ENCODE results near the gene ZNF445.
"Not testable (repeated sequence)": the region's sequence is repeated elsewhere in the genome, so short reads cannot be mapped to it uniquely, and the experiment has no call there.

The ZNF445 gene

DNA sequence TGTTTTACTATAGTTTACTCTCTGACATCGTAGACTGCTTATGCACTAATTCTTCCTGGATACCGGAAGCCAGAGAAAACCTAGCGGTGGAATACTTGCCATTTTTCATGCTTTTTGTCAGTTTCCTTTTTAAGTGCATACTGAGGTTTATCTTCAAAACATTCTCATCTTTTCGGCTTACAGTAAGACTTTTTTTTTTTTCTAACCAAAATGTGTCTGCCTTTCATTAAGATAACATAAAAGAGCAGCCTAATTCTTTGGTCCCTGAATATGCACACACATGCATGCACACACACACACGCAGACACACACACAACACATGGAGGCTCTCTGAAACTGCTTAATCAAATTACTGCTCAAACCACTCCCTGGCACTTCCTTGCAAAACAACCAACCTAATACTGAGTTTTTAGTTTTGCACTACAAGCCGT lies 1.3 kb downstream of the ZNF445 start:
- no peak for DNase-seq (ENCODE audit: low read depth in 2 of 2)

DNA sequence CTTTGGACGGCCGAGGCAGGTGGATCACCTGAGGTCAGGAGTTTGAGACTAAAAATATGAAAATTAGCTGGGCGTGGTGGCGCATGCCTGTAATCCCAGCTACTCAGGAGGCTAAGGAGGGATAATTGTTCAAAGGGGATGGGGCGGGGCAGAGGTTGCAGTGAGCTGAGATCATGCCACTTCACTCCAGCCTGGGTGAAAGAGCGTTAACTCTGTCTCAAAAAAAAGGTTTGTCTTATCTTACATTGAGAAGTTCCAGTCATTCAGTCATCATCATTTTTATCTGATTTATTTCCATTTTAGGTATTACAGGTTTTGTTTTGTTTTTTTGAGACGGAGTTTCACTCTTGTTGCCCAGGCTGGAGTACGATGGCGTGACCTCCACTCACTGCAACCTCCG lies 2.6 kb downstream of the ZNF445 start:
- not testable (repeated sequence) for DNase-seq (ENCODE audit: low read depth in 2 of 2)

DNA sequence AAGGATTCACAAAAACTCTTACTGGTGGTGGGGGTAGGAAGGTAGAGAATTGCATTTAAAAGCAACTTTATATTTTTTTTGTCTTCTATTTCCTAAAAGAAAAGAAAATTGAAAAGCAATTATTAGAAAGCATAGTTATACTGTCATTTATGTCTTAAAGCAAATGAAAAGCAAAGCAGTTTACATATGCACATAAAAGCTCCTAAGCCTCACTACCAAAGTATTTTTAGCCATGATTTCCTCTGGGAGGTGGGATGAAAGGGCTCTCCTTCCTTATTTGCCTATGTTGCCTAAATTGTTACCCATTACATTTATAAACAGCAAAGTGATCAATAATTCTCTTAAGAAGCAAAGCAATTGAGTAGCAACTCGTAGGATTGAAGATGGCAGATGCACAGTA lies 7.0 kb downstream of the ZNF445 start:
- no peak for DNase-seq (ENCODE audit: low read depth in 2 of 2)

DNA sequence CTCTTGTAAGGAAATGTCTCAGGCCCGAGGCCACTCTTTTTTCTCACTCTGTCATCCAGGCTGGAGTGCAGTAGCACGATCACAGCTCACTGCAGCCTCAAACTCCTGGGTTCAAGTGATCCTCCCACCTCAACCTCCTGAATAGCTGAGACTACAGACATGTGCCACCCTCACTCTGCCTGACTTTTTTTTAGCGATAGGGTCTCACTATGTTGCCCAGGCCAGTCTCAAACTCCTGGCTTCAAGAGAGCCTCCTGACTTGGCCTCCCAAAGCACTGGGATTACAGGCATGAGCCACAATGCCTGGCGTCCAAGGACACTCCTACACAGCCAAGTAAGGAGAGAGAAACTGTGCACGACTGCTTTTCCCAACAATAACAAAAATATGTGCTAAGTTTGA lies 7.6 kb downstream of the ZNF445 start:
- DNase-seq (ENCODE audit: low read depth in 2 of 2) = no peak

DNA sequence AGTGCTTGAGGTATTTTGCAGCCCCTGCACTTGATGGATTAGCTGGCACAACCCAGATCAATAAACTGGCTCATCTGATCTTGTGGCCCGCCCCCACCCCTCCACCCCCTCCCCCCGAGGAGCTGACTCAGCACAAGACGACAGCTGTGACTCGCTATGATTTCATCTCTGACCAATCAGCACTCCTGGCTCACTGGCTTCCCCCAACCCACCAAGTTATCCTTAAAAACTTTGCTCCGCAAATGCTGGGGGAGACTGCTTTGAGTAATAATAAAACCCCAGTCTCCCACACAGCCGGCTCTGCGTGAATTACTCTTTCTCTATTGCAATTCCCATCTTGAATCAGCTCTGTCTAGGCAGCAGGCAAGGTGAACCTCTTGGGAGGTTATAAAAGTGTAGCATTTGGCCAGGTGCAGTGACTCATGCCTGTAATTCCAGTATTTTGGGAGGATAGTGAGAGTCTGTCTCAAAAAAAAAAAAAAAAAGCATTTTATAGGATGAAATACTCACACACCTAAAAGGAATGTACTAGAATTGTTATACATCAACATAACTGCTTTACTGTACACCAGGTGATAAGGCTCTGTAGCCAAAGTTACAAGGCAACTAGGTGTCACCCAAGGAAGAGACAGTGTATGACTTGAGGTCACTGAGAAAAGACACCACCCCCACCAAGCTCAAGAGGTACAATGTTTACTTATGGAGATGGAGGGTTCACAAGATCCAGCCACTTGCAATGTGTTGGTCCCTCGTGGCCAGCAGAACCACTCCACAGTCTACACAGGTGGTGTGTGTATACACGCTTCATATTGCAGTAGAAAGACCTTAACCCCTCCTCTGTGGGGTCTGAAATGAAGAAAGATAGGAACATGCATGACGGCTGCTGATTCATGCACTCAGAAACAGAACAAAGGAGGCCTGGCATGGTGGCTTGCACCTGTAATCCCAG lies 8.6 kb downstream of the ZNF445 start:
- DNase-seq (ENCODE audit: low read depth in 2 of 2) = peak in 1 of 2 experiments; percentile 8

DNA sequence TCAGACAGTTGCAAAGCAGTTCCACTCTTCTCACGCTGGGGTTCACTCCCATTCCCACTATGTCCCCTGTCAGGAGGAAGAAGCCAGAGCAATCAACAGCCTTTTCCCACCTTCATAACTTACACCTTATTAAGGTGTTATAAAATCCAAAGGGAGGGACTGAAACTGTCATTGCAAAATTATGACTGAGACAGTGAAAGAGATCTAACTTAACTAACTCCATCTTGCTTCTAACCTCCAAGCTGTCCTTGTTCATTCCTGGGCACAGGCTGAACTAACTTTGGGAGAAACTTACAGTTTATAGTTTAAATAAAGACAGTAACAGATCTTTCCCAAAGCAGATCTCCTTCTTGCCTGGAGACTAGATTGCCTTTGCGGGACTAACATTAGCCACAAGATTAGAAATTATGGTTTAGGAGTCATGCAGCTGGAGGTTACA lies 9.4 kb downstream of the ZNF445 start:
- not testable (repeated sequence) for DNase-seq (ENCODE audit: low read depth in 2 of 2)

DNA sequence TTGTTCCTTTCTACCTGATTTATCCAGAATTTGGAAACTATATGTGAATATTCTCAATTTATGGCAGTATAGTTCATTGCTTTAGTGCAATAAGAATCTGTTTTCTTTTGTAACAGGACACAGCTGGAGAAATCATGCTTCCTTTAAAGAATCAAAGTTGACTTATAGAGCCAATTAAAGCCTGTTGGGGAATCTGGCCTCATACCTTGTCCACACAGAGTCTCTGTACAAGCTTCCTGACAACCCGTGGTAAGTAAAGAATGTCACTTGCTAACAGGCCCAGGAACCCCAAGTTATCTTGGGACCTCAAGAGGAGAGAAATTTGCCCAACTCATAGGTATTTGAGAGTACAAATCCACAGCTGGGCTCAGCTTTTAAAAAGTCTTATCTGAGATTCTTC lies 10.2 kb downstream of the ZNF445 start:
- no peak for DNase-seq (ENCODE audit: low read depth in 2 of 2)

DNA sequence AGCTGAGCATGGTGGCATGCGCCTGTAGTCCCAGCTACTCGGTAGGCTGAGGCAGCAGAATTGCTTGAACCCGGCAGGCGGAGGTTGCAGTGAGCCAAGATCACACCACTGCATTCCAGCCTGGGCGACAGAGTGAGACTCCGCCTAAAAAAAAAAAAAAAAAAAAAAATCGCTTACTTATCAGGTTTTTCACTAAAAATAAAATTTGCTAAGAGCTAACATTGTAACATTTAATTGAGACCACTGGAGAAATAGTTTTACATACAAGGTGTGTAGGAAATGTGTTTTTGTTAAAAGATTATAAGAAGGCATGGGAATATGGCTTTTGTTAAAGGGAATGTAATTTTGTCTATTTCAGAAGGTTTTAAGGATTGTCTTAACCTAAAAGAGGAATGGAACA lies 12.6 kb downstream of the ZNF445 start:
- not testable (repeated sequence) for DNase-seq (ENCODE audit: low read depth in 2 of 2)

DNA sequence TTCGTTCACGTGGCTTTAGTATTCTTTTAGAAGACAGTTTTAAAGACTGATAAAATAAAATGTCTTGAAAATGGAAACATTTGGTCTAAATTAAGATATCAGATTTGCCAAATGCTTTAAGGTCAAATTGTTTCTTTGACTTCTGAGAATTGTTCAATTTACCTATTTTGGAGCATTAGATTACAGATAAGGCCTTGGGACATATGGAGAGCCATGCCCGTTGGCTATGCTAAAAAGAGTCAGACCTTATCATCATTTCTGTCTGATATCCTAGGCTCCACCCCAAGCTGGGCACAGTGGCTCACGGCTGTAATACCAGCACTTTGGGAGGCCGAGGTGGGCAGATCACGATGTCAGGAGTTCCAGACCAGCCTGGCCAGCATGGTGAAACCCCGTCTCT lies 13.0 kb downstream of the ZNF445 start:
- DNase-seq (ENCODE audit: low read depth in 2 of 2) = no peak

DNA sequence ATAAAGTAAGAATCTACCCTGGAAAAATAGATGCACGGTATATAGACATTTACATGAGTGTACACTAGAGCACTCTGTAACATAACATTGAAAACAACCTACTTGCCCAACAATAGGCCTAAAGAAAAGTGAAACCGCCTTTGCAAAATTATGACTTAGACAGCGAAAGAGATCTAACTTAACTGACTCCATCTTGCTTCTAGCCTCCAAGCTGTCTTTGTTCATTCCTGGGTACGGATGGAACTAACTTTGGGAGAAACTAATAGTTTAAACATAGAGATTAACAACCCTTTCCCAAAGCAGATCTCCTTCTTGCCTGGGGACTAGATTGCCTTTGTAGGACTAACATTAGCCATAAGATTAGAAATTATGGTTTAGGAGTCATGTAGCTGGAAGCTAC lies 17.4 kb downstream of the ZNF445 start:
- not testable (repeated sequence) for DNase-seq (ENCODE audit: low read depth in 2 of 2)

DNA sequence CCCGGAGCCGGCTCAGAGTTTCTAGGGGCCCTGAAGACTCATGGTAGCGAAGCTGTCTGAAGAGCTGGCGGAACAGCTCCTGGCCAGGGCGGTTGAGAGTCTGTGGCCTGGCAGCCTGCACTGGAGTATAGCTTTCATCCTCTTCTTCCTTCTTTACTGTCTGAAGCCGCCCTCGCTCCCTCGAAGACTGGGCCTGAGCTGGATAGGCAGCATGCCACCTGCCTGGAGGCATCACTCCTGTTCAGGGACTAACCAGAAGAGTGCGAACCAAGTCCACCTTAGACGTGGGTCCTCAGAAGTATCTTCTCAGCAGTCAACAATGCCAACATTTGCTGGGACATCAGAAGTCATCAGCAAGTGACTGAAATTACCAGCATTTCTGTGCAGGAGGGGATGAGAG lies 22.2 kb downstream of the ZNF445 start:
- no peak for DNase-seq (ENCODE audit: low read depth in 2 of 2)

DNA sequence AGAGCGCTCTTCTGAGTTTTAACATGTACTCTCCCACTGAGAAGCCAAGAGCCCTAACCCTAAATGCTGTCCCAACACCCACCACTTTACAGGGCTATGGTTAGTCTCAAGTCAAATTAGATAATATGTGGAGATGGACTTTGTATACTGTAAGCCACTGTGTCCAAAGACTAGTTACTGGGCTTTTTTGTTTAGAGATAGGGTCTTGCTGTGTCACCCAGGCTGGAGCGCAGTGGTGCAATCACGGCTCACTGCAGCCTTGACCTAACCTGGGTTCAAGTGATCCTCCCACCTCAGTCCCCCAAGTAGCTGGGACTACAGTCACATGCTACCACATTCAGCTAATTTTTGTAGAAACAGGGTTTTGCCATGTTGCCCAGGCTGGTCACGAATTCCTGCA lies 23.2 kb downstream of the ZNF445 start:
- DNase-seq (ENCODE audit: low read depth in 2 of 2) = no peak

DNA sequence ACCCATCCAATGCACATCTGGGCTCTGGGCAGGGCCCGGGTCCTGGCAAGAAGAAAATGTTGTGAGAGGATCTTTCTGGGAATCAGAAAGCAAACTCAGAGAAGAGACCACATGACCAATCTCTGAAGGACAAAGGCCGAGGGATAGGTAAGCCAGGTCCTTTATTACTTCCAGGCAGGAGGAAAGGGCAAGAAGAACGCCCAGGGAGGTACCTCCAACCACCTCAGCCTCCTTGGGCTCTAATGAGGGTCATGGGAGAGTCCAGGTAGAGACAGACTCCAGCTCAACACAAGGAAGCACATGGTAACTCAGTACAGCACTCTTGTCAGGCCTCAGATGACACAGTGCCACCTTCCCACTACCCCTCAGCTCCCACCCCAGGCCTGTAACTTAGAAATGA lies 26.0 kb downstream of the ZNF445 start:
- no peak for DNase-seq (ENCODE audit: low read depth in 2 of 2)

DNA sequence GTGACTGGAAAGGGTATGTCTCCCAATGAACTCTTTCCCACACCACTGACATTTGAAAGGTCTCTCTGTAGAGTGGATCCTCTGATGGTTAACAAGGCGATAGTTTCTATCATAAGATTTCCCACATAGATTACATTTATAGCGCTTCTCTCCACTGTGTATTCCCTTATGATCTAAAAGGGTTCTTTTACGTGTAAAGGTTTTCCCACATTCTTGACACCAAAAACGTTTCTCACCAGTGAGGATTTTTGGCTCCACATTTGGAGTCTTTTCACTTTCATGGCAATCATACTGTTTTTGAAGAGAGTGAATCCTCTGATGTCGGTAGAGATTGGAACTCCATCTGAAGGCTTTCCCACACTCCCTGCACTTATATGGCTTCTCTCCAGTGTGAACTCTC lies 30.5 kb downstream of the ZNF445 start:
- DNase-seq (ENCODE audit: low read depth in 2 of 2) = no peak

DNA sequence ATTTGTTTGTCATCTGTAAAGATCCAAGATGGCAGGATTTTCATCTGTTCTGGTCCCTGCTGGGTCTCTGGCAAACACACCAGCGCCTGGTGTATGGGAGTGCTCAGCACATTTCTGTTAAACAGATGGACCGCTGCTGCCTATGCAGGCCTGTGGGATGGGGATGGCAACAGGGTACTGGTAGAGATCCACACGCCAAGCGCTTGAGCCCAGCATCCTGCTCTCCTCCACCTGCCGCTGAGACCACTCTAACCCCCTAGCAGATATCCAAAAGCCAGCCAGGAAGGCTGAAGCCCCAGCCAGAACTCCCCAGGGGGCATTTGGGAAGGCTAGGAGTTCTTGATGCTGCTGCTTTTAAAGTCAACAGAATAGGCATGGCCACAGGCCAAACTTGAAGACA lies 31.7 kb downstream of the ZNF445 start:
- no peak for DNase-seq (ENCODE audit: low read depth in 2 of 2)

DNA sequence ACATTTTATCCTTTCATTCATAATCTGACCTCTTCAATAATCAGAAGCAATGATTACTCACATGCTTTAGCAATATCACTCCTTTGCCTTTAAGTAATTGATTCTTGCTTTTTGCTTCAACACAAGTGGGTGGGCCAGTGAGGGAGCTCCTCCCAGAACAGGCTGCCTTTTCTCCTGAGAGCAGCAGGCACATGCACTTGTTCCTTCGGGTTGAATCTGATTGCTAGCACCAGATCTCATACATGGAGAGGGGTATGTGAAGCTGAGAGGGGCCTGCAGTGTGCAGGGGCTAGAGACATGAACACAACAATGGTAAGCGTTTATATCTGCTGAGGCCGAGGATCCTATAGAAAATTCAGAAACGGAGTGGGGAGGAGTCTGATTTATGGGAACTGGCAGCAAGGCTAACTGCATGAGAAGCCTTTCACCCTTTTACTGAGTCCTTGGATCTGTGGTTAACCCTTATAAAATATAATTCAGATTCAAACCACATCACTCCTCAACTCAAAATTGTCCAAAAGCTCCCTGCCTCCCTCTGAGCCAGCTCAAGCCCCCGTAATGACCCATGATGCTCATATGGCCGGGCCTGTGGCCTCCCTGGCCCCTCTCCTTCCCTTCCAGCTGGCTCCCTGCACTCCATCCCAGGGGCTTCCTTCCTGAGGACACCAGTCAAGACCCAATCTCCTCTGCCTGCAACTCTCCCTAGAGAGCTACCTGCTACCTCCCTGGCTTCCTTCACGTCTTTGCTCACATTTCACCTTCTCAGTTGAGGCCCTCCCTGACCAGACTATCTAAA lies 32.4 kb downstream of the ZNF445 start:
- DNase-seq (ENCODE audit: low read depth in 2 of 2) = no peak

DNA sequence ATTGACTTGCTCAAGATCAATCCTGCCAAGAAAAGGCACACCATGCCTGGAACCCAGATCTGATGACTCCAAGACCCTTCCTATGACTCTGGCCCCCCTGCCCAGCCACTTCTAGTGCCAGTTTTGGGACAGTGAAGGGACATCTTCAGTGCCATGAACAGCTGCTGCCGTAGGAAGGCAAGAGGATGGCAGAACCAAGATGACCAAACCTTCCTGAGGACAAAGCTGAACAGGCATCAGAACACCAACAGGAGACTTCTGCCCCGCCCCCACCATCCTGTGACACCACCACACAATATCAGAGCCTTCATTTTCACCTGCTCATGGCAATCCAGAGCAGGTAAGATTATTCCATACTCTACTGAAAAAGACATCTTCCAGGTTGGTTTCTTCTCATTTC lies 33.0 kb downstream of the ZNF445 start:
- DNase-seq (ENCODE audit: low read depth in 2 of 2) = no peak

DNA sequence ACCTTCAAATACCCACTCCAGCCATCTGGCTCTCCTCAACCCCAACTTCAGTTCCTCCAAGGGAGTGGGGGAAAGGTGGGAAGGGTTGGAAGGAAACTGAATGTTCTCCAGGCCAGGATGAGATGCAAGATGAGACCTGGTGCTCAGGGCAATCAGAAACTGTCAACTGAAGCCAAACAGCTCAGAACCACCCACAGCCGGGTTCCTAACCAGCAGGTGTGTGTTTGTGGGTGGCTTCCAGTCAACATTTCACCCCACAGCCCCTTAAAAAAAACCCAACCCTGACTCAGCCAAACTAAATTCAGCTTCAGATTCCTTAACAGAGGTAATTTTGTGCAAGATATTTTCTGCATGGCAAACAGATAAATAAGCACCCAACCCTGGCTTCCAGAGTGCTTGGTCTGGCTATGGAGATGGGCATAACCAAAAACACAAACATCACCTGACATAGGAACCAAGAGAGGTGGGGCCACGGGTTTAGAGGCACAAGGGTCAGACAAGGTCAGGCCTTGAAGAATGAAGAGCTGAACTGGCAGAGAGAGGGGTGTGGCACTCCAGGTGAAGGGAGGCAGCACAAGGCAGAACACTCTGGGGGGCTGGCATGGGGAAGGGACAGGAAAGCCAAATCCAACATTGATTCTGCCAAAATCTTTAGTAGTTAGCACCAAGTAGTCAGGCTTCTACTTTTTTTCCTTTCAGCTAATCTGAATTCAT lies 34.7 kb downstream of the ZNF445 start:
- DNase-seq (ENCODE audit: low read depth in 2 of 2) = no peak

DNA sequence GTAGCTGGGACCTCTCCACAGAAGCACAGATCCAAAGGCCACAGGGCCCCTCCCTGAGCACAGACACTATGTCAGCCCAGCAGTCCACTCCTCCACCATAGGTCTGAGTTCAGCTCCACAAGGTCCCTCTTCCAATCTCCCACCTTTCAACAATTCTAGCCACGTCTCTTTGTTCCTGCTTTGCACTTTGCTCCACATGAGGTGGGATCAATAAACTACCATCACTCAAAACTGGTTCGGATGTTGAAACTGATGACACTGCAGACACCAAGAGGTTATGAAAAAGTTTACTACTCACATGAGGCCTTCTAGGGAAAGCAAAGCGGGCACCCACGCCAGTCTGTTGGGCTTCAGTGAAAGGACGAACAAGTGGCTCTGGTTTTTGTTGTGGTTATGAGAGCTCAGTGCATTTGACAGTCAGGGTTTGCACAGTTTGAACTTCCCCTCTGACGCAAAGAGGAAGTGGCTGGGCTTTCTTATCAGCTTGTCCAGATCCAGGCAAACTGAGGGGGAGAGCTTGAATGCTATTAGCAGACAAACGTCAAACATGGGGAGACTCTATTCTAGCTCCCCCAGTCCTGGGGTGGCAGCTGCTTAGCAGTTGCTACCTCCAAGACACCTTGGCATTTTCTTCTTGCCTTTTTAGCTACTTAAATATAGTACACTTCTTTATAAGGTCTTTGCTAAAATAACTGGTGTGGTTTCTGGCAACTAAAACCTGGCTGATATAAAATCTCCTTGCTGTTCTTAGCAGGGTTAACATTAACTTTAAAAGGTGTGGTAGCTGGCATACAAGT lies 37.8 kb downstream of the ZNF445 start:
- peak; percentile 29 to 57 for DNase-seq (ENCODE audit: low read depth in 2 of 2)

DNA sequence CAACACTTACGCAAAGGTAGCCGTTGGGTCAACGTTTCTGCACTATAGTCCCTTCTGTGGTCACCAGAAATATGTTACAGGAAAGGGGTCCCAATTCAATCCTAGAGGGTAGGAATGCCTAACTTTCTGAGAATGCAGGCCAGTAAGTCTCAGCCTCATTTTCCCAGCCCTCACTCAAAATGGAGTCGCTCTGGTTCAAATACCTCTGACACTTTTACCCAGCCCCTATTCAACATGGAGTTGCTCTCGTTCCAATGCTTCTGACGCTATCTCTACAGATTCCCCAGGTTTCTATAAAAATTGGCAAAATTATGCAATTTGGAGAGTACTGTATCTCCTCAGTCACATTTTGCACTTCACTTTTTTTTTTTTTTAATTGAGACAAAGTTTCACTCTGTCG lies 39.7 kb downstream of the ZNF445 start:
- DNase-seq (ENCODE audit: low read depth in 2 of 2) = no peak

DNA sequence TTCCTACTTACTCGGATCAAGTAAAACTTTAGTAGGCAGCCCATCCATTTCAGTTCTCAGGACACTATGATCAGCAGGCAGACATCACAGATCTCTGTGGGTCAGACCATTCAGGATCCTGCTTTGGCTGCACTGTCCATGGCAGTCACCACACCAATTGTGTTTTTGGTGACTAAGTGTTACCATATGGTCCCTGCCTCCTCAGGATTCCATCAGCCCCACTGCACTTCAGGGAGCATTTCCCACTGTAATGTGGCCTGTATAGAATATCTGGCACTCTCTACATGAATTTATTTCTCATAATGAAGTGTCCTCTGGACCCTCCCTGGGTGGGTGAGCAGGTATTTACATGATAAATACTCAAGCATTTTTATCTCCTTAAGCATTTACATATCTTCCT lies 41.3 kb downstream of the ZNF445 start:
- no peak for DNase-seq (ENCODE audit: low read depth in 2 of 2)

Data from stimulated activated CD4-positive, alpha-beta T cell treated with anti-CD3 and anti-CD28 coated beads, Interleukin-12 subunit alpha, Interleukin-12 subunit beta, amount 100 ng/mL, for 24 hours (primary cell).